NOMO-1 treated with dmso at 0.1 percent for 144 hours (cell line): ENCODE data around the gene TET3.

ENCODE experiments used
- DNase-seq: peaks from one replicate; lab custom pipeline; 2025; ENCODE audit not compliant: unreplicated experiment; lab: John Stamatoyannopoulos, UW

TET3 gene

GRCh38 chr2:73985308-73986084, 786 bp downstream of the TET3 start:
- DNase-seq = peak; percentile 56

GRCh38 chr2:73986085-73986681, 1.5 kb downstream of the TET3 start:
- no peak for DNase-seq

- peak; percentile 51 for DNase-seq
Measured at GRCh38 chr2:73987109-73987947, 2.6 kb downstream of the TET3 start.

- no peak for DNase-seq
Measured at GRCh38 chr2:73987948-73988700, 3.4 kb downstream of the TET3 start.

GRCh38 chr2:73989972-73990371, 5.3 kb downstream of the TET3 start:
- no peak for DNase-seq

- no peak for DNase-seq
Measured at GRCh38 chr2:73990531-73990930, 5.8 kb downstream of the TET3 start.

GRCh38 chr2:73992036-73992435, 7.3 kb downstream of the TET3 start:
- no peak for DNase-seq

GRCh38 chr2:73993376-73993775, 8.7 kb downstream of the TET3 start:
- no peak for DNase-seq

GRCh38 chr2:73993778-73994177, 9.1 kb downstream of the TET3 start:
- DNase-seq = no peak

GRCh38 chr2:73994178-73994831, 9.6 kb downstream of the TET3 start:
- DNase-seq = no peak

- no peak for DNase-seq
Measured at GRCh38 chr2:73995810-73996209, 11.1 kb downstream of the TET3 start.

- DNase-seq = no peak
Measured at GRCh38 chr2:73997813-73998212, 13.1 kb downstream of the TET3 start.

GRCh38 chr2:73998451-73998850, 13.7 kb downstream of the TET3 start:
- no peak for DNase-seq

- no peak for DNase-seq
Measured at GRCh38 chr2:73998933-73999332, 14.2 kb downstream of the TET3 start.

GRCh38 chr2:73999881-74000597, 15.3 kb downstream of the TET3 start:
- DNase-seq = no peak

- no peak for DNase-seq
Measured at GRCh38 chr2:74000666-74001065, 16.0 kb downstream of the TET3 start.

GRCh38 chr2:74001121-74001520, 16.4 kb downstream of the TET3 start:
- DNase-seq = no peak

- no peak for DNase-seq
Measured at GRCh38 chr2:74001781-74002504, 17.2 kb downstream of the TET3 start.
